Activated CD4-positive, alpha-beta T cell treated with anti-CD3 and anti-CD28 coated beads for 48 hours (primary cell): Measurements from ENCODE around the gene BCAR3.
A peak's percentile ranks its signal among the peaks of the same experiment; 100 is the strongest.

Experiments used
- DNase-seq: peaks from one replicate; pipeline ENCODE4 v3.0.0-alpha.2; 2020

Gene BCAR3

GRCh38 chr1:93612510-93612909 is 69.1 kb downstream of the BCAR3 start:
- no peak for DNase-seq

- DNase-seq = no peak
These were observed 70.0 kb downstream of the BCAR3 start for GRCh38 chr1:93611668-93612067.

- DNase-seq = no peak
These were observed 72.1 kb downstream of the BCAR3 start for GRCh38 chr1:93609536-93609935.

GRCh38 chr1:93608187-93609109 is 73.2 kb downstream of the BCAR3 start:
- peak; percentile 48 for DNase-seq

- DNase-seq = peak; percentile 80
These were observed 73.8 kb downstream of the BCAR3 start for GRCh38 chr1:93607814-93608186.

- peak; percentile 20 for DNase-seq
These were observed 75.7 kb downstream of the BCAR3 start for GRCh38 chr1:93605812-93606512.

- DNase-seq = no peak
These were observed 76.5 kb downstream of the BCAR3 start for GRCh38 chr1:93605026-93605568.

- no peak for DNase-seq
These were observed 77.2 kb downstream of the BCAR3 start for GRCh38 chr1:93604411-93604810.

GRCh38 chr1:93603601-93604000 is 78.0 kb downstream of the BCAR3 start:
- DNase-seq = no peak

- no peak for DNase-seq
These were observed 78.5 kb downstream of the BCAR3 start for GRCh38 chr1:93603106-93603505.

GRCh38 chr1:93602101-93602500 is 79.5 kb downstream of the BCAR3 start:
- no peak for DNase-seq

- no peak for DNase-seq
These were observed 80.0 kb downstream of the BCAR3 start for GRCh38 chr1:93601686-93602085.

GRCh38 chr1:93600663-93601062 is 81.0 kb downstream of the BCAR3 start:
- DNase-seq = no peak

- DNase-seq = no peak
These were observed 82.2 kb downstream of the BCAR3 start for GRCh38 chr1:93599479-93599878.

GRCh38 chr1:93598861-93599439 is 82.7 kb downstream of the BCAR3 start:
- DNase-seq = no peak

- no peak for DNase-seq
These were observed 83.2 kb downstream of the BCAR3 start for GRCh38 chr1:93598396-93598795.

GRCh38 chr1:93597709-93598108 is 83.9 kb downstream of the BCAR3 start:
- no peak for DNase-seq

- no peak for DNase-seq
These were observed 85.1 kb downstream of the BCAR3 start for GRCh38 chr1:93596329-93597089.

GRCh38 chr1:93595743-93596142 is 85.9 kb downstream of the BCAR3 start:
- DNase-seq = no peak

GRCh38 chr1:93595266-93595665 is 86.4 kb downstream of the BCAR3 start:
- no peak for DNase-seq

GRCh38 chr1:93594603-93594880 is 87.1 kb downstream of the BCAR3 start:
- no peak for DNase-seq

GRCh38 chr1:93593854-93594602 is 87.6 kb downstream of the BCAR3 start:
- no peak for DNase-seq
